ENCODE data around the gene KDM6B.

The KDM6B gene

GRCh38 chr17:7843536-7844291 is 9.7 kb downstream of the KDM6B start (continued):
- TF ChIP-seq ZNF148 (tag by site-specific recombination; IDR thresholded peaks at IDR 0.05; ENCODE audit: borderline replicate concordance), result no peak
- TF ChIP-seq KLF17 (tag by site-specific recombination; IDR thresholded peaks at IDR 0.05), result peak; percentile 25; the same call in 1 of the 2 replicates
- no peak for TF ChIP-seq TCF7L2 (IDR thresholded peaks at IDR 0.05; ENCODE audit: borderline replicate concordance, low read depth, low read length)
- peak; percentile 90 for TF ChIP-seq KLF10 (tag by site-specific recombination; IDR thresholded peaks at IDR 0.05)
- no peak for TF ChIP-seq ZNF791 (tag by site-specific recombination; IDR thresholded peaks at IDR 0.05)
- TF ChIP-seq ZNF266 (tag by site-specific recombination; IDR thresholded peaks at IDR 0.05; ENCODE audit: low read depth), result no peak
- TF ChIP-seq, protein P1, sequence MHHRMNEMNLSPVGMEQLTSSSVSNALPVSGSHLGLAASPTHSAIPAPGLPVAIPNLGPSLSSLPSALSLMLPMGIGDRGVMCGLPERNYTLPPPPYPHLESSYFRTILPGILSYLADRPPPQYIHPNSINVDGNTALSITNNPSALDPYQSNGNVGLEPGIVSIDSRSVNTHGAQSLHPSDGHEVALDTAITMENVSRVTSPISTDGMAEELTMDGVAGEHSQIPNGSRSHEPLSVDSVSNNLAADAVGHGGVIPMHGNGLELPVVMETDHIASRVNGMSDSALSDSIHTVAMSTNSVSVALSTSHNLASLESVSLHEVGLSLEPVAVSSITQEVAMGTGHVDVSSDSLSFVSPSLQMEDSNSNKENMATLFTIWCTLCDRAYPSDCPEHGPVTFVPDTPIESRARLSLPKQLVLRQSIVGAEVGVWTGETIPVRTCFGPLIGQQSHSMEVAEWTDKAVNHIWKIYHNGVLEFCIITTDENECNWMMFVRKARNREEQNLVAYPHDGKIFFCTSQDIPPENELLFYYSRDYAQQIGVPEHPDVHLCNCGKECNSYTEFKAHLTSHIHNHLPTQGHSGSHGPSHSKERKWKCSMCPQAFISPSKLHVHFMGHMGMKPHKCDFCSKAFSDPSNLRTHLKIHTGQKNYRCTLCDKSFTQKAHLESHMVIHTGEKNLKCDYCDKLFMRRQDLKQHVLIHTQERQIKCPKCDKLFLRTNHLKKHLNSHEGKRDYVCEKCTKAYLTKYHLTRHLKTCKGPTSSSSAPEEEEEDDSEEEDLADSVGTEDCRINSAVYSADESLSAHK (tag by site-specific recombination; IDR thresholded peaks at IDR 0.05), result 0 out of 2 replicates have a peak, but pooled peaks have one; percentile 12
- no peak for TF ChIP-seq ZNF747 (tag by site-specific recombination; IDR thresholded peaks at IDR 0.05)
- no peak for TF ChIP-seq MEIS1 (CRISPR knock-in tag; IDR thresholded peaks at IDR 0.05; ENCODE audit: borderline replicate concordance)
- no peak for TF ChIP-seq ZNF239 (tag by site-specific recombination; IDR thresholded peaks at IDR 0.05)
- TF ChIP-seq ZNF112 (tag by site-specific recombination; IDR thresholded peaks at IDR 0.05), result no peak
- TF ChIP-seq ZNF473 (tag by site-specific recombination; IDR thresholded peaks at IDR 0.05), result no peak
- TF ChIP-seq ZFHX2 (tag by site-specific recombination; conservative IDR thresholded peaks at IDR 0.05), result peak; percentile 88
- TF ChIP-seq PRDM10 (tag by site-specific recombination; IDR thresholded peaks at IDR 0.05), result peak; percentile 93
- no peak for TF ChIP-seq TRIM28 (IDR thresholded peaks at IDR 0.05; ENCODE audit: borderline replicate concordance, low read length)
- no peak; the same call in 1 of the 2 replicates for TF ChIP-seq ZNF449 (tag by site-specific recombination; IDR thresholded peaks at IDR 0.05)
- no peak for TF ChIP-seq ZNF146 (tag by site-specific recombination; IDR thresholded peaks at IDR 0.05)
- TF ChIP-seq, protein P2, sequence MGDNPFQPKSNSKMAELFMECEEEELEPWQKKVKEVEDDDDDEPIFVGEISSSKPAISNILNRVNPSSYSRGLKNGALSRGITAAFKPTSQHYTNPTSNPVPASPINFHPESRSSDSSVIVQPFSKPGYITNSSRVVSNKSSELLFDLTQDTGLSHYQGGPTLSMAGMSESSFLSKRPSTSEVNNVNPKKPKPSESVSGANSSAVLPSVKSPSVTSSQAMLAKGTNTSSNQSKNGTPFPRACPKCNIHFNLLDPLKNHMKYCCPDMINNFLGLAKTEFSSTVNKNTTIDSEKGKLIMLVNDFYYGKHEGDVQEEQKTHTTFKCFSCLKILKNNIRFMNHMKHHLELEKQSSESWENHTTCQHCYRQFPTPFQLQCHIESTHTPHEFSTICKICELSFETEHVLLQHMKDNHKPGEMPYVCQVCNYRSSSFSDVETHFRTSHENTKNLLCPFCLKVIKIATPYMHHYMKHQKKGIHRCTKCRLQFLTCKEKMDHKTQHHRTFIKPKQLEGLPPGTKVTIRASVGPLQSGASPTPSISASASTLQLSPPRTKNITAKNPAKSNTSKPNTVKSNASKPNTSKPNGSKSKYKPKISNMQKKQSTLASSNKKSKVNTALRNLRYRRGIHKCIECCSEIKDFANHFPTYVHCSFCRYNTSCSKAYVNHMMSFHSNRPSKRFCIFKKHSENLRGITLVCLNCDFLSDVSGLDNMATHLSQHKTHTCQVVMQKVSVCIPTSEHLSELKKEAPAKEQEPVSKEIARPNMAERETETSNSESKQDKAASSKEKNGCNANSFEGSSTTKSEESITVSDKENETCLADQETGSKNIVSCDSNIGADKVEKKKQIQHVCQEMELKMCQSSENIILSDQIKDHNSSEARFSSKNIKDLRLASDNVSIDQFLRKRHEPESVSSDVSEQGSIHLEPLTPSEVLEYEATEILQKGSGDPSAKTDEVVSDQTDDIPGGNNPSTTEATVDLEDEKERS (tag by site-specific recombination; IDR thresholded peaks at IDR 0.05), result no peak
- TF ChIP-seq, protein P3, sequence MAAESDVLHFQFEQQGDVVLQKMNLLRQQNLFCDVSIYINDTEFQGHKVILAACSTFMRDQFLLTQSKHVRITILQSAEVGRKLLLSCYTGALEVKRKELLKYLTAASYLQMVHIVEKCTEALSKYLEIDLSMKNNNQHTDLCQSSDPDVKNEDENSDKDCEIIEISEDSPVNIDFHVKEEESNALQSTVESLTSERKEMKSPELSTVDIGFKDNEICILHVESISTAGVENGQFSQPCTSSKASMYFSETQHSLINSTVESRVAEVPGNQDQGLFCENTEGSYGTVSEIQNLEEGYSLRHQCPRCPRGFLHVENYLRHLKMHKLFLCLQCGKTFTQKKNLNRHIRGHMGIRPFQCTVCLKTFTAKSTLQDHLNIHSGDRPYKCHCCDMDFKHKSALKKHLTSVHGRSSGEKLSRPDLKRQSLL (tag by site-specific recombination; IDR thresholded peaks at IDR 0.05), result peak; percentile 49; the same call in 1 of the 2 replicates
- no peak; the same call in none of the 2 replicates for TF ChIP-seq WT1 (tag by site-specific recombination; IDR thresholded peaks at IDR 0.05)
- TF ChIP-seq OVOL3 (tag by site-specific recombination; IDR thresholded peaks at IDR 0.05), result no peak
- no peak for TF ChIP-seq SALL2 (tag by site-specific recombination; IDR thresholded peaks at IDR 0.05; ENCODE audit: borderline replicate concordance)
- TF ChIP-seq ZFP69B (tag by site-specific recombination; IDR thresholded peaks at IDR 0.05), result peak; percentile 15; the same call in 1 of the 2 replicates
